H9 (cell line): ENCODE measurements around the gene BFSP2. TPM values are rescaled to one million over a fixed set of nuclear protein-coding genes. Genes with fewer than 3 reads are reported as not detected.

Source experiments
- total RNA-seq: library from RNA; stranded (reverse); gene quantifications from 2 replicates; pipeline ENCODE4 v1.2.1, GENCODE V29; 2021

BFSP2 gene
- total RNA-seq, 1 experiment from 2014 or later: not detected

Other genes starting within 250 kb of the BFSP2 start
- 167 and 173 TPM in 2 replicates for gene CDV3, start 173.6 kb downstream of the BFSP2 start, total RNA-seq